Esophagus squamous epithelium (tissue), 5 donors: ENCODE results near the gene MIPOL1. TPM values are rescaled to one million over a fixed set of nuclear protein-coding genes. Genes with fewer than 3 reads are reported as not detected.
"Not testable (repeated sequence)": the region's sequence is repeated elsewhere in the genome, so short reads cannot be mapped to it uniquely, and the experiment has no call there.

Source experiments
- DNase-seq: peaks from one replicate; lab custom pipeline; 2025; lab: John Stamatoyannopoulos, UW
- H3K27ac ChIP-seq, 4 donors: fragments of 200-600 bp; sonication (generic); one replicate each; pipeline ENCODE4 v1.5.1; 2016 to 2019; ENCODE audit warnings: mild to moderate bottlenecking in 1 of 4
- H3K27me3 ChIP-seq, 4 donors: fragments of 200-600 bp; sonication (generic); 1 replicate in 3 of 4; 2 replicates in 1 of 4; pipeline versions ENCODE4 v1.5.1 to v1.6.0; 2017 to 2021; ENCODE audit warnings: antibody characterized with exemption in 1 of 4
- H3K36me3 ChIP-seq, 3 donors: fragments of 200-600 bp; sonication (generic); one replicate each; pipeline ENCODE4 v1.5.1; 2016 to 2019
- H3K4me1 ChIP-seq, 3 donors: fragments of 200-600 bp; sonication (generic); one replicate each; pipeline ENCODE4 v1.5.1; 2017 to 2019
- H3K4me3 ChIP-seq, 4 donors: fragments of 200-600 bp; sonication (generic); 1 replicate in 3 of 4; 2 replicates in 1 of 4; pipeline ENCODE4 v1.5.1; 2016 to 2019; ENCODE audit warnings: mild to moderate bottlenecking in 2 of 4, moderate library complexity in 1 of 4
- H3K9me3 ChIP-seq, 3 donors: fragments of 200-600 bp; sonication (generic); one replicate each; pipeline ENCODE4 v1.5.1; 2016 to 2019
- POLR2A ChIP-seq, 4 donors: fragments of 450-650 bp; IDR thresholded peaks; one replicate each; pipeline ENCODE4 v1.6.1; 2017; ENCODE audit warnings: antibody characterized with exemption in 4 of 4, mild to moderate bottlenecking in 4 of 4, moderate library complexity in 3 of 4
- WGBS, 2 donors: methylation state at CpG; one replicate each; pipeline ENCODE4 v1.1.5; 2018; 5-methylcytosine and 5-hydroxymethylcytosine counted together
- intact Hi-C: fragments of 100-400 bp; cut with DNase I; formaldehyde crosslinking; loops from one replicate; pipeline ENCODE4 v1.15.0; 2022
- total RNA-seq, 4 donors: library from RNA; depleted of rRNA; stranded (reverse); fragments of >200 nt; gene quantifications; one replicate each; pipeline ENCODE4 v1.1.0, GENCODE V29; 2016
- TF ChIP-seq, protein P1 (sequence below), 6 experiments: fragments of 450-650 bp in 4 of 6; fragments of 200-600 bp in 2 of 6; sonication (generic) in 2 of 6; IDR thresholded peaks; one replicate each; pipeline ENCODE4 v1.5.1; 2016 to 2019; ENCODE audit warnings: antibody characterized with exemption in 6 of 6, mild to moderate bottlenecking in 4 of 6, moderate library complexity in 4 of 6
- donor health status: DM: yes; HTN: yes; CAD: no.

Gene MIPOL1
- total RNA-seq, 4 donors from 2014 or later = 4.9 to 13.7 (median 7.1) TPM

DNA sequence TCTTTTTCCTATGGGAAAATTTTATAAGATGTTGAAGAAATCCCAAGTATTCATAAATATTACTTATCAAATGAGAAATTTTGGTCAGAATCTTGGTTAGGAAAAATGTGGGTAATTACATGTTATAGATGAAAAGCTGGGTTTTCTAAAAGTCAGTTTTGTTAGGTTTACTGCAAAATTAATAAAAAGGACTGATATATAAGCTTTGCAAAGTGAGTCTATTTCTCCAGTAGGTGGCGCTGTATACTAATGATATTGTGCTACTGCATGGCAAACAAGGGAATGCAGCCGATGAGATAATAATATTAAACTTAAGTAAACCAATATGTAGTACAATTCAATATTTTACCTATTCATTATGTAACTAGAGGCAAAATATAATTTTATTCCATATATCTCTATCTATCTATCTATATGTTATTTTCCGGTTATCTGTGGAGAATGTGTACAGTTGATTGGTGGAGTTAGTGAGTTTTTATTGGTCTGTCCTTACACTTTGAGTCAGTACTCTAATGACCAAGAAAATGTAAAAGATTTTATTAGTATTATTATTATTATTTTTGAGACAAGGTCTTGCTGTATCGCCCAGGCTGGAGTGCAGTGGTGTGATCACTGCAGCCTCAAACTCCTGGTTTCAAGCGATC, 32.9 kb downstream of the MIPOL1 start:
- H3K27me3 ChIP-seq = no peaks in the 10 kb centered on the region
- TF ChIP-seq POLR2A (IDR thresholded peaks at IDR 0.05) = no peak
- TF ChIP-seq, protein P1, sequence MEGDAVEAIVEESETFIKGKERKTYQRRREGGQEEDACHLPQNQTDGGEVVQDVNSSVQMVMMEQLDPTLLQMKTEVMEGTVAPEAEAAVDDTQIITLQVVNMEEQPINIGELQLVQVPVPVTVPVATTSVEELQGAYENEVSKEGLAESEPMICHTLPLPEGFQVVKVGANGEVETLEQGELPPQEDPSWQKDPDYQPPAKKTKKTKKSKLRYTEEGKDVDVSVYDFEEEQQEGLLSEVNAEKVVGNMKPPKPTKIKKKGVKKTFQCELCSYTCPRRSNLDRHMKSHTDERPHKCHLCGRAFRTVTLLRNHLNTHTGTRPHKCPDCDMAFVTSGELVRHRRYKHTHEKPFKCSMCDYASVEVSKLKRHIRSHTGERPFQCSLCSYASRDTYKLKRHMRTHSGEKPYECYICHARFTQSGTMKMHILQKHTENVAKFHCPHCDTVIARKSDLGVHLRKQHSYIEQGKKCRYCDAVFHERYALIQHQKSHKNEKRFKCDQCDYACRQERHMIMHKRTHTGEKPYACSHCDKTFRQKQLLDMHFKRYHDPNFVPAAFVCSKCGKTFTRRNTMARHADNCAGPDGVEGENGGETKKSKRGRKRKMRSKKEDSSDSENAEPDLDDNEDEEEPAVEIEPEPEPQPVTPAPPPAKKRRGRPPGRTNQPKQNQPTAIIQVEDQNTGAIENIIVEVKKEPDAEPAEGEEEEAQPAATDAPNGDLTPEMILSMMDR (IDR thresholded peaks at IDR 0.05) = peak; percentile 46 to 81 (median 68)
- intact Hi-C loops = no loop called here

DNA sequence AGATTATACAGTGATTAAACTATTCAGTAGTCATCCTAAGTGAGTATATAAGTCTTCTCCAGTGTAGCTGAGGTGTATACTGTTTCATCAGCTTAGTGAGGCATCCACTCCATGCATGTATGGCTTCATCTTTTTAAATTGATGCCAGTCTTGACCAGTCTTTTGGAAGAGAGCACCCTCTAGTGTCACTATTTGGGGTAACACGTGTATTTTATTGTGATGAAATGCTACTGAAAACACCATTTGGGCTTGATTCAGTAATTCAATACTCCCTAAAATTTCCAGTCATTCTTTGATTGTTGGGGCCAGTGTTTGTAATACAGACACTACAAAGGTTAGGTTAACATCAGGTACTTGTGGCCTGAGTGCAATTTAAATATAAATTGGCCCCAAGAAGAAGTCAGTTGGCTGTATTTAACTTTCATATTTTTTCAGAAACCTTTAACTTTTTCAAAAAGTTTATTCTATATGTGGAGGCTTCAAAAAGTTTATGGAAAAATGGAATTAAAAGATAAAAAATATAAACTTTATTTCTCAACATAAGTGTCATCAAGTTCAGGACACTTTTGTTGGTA, 35.3 kb downstream of the MIPOL1 start:
- Histone ChIP-seq H3K4me1 (peaks cover 0 to 13% (median 0%) of the 10 kb centered on the region in 3 donors), H3K27me3 (no peaks in the 10 kb centered on the region), H3K36me3 (no peaks in the 10 kb centered on the region), H3K4me3 (no peak overlapping the region), H3K27ac (no peak overlapping the region), H3K9me3 (no peaks in the 10 kb centered on the region)
- intact Hi-C loops = no loop called here
- TF ChIP-seq POLR2A (IDR thresholded peaks at IDR 0.05) = no peak
- TF ChIP-seq, protein P1 (IDR thresholded peaks at IDR 0.05) = peak in 5 of 6 experiments; percentile 45 to 66 (median 52)
- DNase-seq = no peak
- WGBS, 2 donors = 0% methylated on average over 1 of the region's 1 CpG

More for the DNA sequence above, 32.9 kb downstream of the MIPOL1 start:
- no peak for DNase-seq
- Histone ChIP-seq H3K27ac (no peak overlapping the region), H3K4me1 (no peaks in the 10 kb centered on the region), H3K9me3 (peaks cover 0 to 1% (median 0%) of the 10 kb centered on the region in 3 donors), H3K4me3 (no peak overlapping the region), H3K36me3 (no peaks in the 10 kb centered on the region)
- WGBS, 2 donors = 56% methylated on average over 5 of the region's 5 CpGs

DNA sequence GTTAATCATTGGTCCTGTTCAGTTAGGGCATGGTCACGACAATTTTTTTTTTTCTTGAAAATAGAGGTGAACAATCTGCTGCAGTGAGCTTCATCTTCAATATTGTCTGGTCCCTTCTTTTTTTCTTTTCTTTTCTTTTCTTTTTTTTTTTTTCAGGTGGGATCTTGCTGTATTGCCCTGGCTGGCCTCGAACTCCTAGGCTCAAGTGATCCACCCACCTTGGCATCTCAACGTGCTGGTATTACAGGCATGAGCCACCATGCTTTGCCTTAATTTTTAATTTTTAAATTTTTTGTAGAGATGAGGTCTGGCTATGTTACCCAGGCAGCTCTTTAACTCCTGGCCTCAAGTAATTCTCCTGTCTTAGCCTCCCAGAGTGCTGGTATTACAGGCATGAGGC, 36.5 kb downstream of the MIPOL1 start:
- intact Hi-C loops = no loop called here
- no peak overlapping the region for H3K4me3 ChIP-seq
- peaks cover 0 to 13% (median 0%) of the 10 kb centered on the region in 3 donors for H3K4me1 ChIP-seq
- WGBS, 2 donors = 82 to 92% methylated on average over 3 of the region's 3 CpGs
- no peaks in the 10 kb centered on the region for H3K27me3 ChIP-seq
- no peak overlapping the region for H3K27ac ChIP-seq
- no peak for TF ChIP-seq POLR2A (IDR thresholded peaks at IDR 0.05)
- TF ChIP-seq, protein P1 (IDR thresholded peaks at IDR 0.05) = no peak
- H3K9me3 ChIP-seq = no peaks in the 10 kb centered on the region
- H3K36me3 ChIP-seq = no peaks in the 10 kb centered on the region
- no peak for DNase-seq

- 64 to 86% methylated on average over 4 of the region's 4 CpGs for WGBS, 2 donors
- intact Hi-C loops, DNase-seq: not testable (repeated sequence)
Observed at GRCh38 chr14:37236044-37236443, 38.3 kb downstream of the MIPOL1 start.

GRCh38 chr14:37237094-37237493, 39.4 kb downstream of the MIPOL1 start:
- intact Hi-C loops = no loop called here
- Histone ChIP-seq H3K36me3 (no peaks in the 10 kb centered on the region), H3K27me3 (no peaks in the 10 kb centered on the region), H3K4me3 (no peak overlapping the region), H3K27ac (peak overlapping the region in 1 of 4 donors; percentile 15), H3K9me3 (no peaks in the 10 kb centered on the region), H3K4me1 (peaks cover 0 to 31% (median 4%) of the 10 kb centered on the region in 3 donors)
- TF ChIP-seq, protein P1 (IDR thresholded peaks at IDR 0.05) = no peak
- DNase-seq = no peak

More at GRCh38 chr14:37236044-37236443, 38.3 kb downstream of the MIPOL1 start:
- H3K9me3 ChIP-seq, H3K4me3 ChIP-seq, H3K27me3 ChIP-seq, H3K36me3 ChIP-seq, H3K27ac ChIP-seq: not testable (repeated sequence)
- peaks cover 0 to 25% (median 3%) of the 10 kb centered on the region in 3 donors for H3K4me1 ChIP-seq
